ENCODE results near the gene SDR9C7. TPM values are rescaled to one million over a fixed set of nuclear protein-coding genes. Genes with fewer than 3 reads are reported as not detected.
"Not testable (repeated sequence)": the region's sequence is repeated elsewhere in the genome, so short reads cannot be mapped to it uniquely, and the experiment has no call there.

Gene SDR9C7
- total RNA-seq, 1 donor from 2014 or later: not detected

GRCh38 chr12:56905852-56906251 is 28.4 kb downstream of the SDR9C7 start:
- Histone ChIP-seq H3K27me3 (ENCODE audit: insufficient read depth, low read length) (no peaks in the 10 kb centered on the region), H3K4me1 (ENCODE audit: insufficient read depth, low read length) (no peaks in the 10 kb centered on the region), H4K20me1 (ENCODE audit: insufficient read depth, low read length) (no peaks in the 10 kb centered on the region), H3K36me3 (ENCODE audit: insufficient read depth, low read length) (no peaks in the 10 kb centered on the region), H2AFZ (ENCODE audit: low read depth, low read length) (no peak overlapping the region), H3K9ac (ENCODE audit: low read length) (no peak overlapping the region), H3K79me2 (ENCODE audit: insufficient read depth, low read length) (no peaks in the 10 kb centered on the region), H3K9me3 (ENCODE audit: insufficient read depth, low read depth, low read length) (peaks cover 6% of the 10 kb centered on the region), H3K4me3 (ENCODE audit: insufficient read depth, low read depth, low read length) (no peak overlapping the region), H3K4me2 (ENCODE audit: low read length) (no peak overlapping the region), H3K27ac (ENCODE audit: low read depth, low read length) (no peak overlapping the region)
- H3K27me3 Mint-ChIP-seq (ENCODE audit: low read depth, unreplicated experiment): peaks cover 22% of the 10 kb centered on the region
- DNase-seq (ENCODE audit: low read depth): no peak
- TF ChIP-seq, protein P1, sequence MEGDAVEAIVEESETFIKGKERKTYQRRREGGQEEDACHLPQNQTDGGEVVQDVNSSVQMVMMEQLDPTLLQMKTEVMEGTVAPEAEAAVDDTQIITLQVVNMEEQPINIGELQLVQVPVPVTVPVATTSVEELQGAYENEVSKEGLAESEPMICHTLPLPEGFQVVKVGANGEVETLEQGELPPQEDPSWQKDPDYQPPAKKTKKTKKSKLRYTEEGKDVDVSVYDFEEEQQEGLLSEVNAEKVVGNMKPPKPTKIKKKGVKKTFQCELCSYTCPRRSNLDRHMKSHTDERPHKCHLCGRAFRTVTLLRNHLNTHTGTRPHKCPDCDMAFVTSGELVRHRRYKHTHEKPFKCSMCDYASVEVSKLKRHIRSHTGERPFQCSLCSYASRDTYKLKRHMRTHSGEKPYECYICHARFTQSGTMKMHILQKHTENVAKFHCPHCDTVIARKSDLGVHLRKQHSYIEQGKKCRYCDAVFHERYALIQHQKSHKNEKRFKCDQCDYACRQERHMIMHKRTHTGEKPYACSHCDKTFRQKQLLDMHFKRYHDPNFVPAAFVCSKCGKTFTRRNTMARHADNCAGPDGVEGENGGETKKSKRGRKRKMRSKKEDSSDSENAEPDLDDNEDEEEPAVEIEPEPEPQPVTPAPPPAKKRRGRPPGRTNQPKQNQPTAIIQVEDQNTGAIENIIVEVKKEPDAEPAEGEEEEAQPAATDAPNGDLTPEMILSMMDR (IDR thresholded peaks at IDR 0.05; ENCODE audit: insufficient read depth, low read depth, low read length): no peak
- TF ChIP-seq EZH2 (IDR thresholded peaks at IDR 0.05; ENCODE audit: insufficient read depth, low read length): no peak
- no peak overlapping the region for H3K27ac Mint-ChIP-seq (ENCODE audit: unreplicated experiment)
- FAIRE-seq: no peak
- H3K9me3 Mint-ChIP-seq (ENCODE audit: unreplicated experiment): peaks cover 48% of the 10 kb centered on the region
- H3K4me1 Mint-ChIP-seq (ENCODE audit: low read depth, unreplicated experiment): no peaks in the 10 kb centered on the region
- H3K36me3 Mint-ChIP-seq (ENCODE audit: low read depth, unreplicated experiment): peaks cover 6% of the 10 kb centered on the region
- no peak overlapping the region for H3K4me3 Mint-ChIP-seq (ENCODE audit: unreplicated experiment)

DNA sequence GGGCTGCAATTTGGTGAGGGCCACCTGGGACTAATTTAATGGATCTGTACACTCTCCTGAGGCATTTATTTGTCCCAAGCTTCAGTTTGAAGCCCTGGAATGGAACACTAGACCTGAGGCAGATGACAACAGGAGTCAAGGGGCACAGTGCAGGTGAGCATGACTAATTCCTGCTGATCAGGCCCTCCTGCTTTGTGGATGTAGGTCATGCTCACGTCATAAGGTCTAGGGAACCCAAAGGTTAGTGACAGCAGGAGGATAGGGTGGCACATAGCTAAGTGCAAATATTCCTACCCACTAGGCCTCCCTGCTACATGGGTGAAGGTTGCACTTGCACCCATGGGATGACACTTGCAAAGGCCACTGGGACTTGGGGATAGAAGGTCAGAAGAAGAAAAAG is 30.8 kb downstream of the SDR9C7 start:
- DNase-seq (ENCODE audit: low read depth) (no peak), FAIRE-seq (no peak)
- TF ChIP-seq EZH2 (IDR thresholded peaks at IDR 0.05; ENCODE audit: insufficient read depth, low read length): no peak
- TF ChIP-seq, protein P1 (IDR thresholded peaks at IDR 0.05; ENCODE audit: insufficient read depth, low read depth, low read length): no peak
- H3K4me2 ChIP-seq (ENCODE audit: low read length): no peak overlapping the region
- H3K79me2 ChIP-seq (ENCODE audit: insufficient read depth, low read length): no peaks in the 10 kb centered on the region
- H3K9ac ChIP-seq (ENCODE audit: low read length): no peak overlapping the region
- peaks cover 9% of the 10 kb centered on the region for H3K9me3 ChIP-seq (ENCODE audit: insufficient read depth, low read depth, low read length)
- H2AFZ ChIP-seq (ENCODE audit: low read depth, low read length): no peak overlapping the region
- no peaks in the 10 kb centered on the region for H3K36me3 ChIP-seq (ENCODE audit: insufficient read depth, low read length)
- H3K27ac Mint-ChIP-seq (ENCODE audit: unreplicated experiment): no peak overlapping the region
- H3K36me3 Mint-ChIP-seq (ENCODE audit: low read depth, unreplicated experiment): peaks cover 6% of the 10 kb centered on the region
- no peak overlapping the region for H3K4me3 ChIP-seq (ENCODE audit: insufficient read depth, low read depth, low read length)
- H3K27me3 Mint-ChIP-seq (ENCODE audit: low read depth, unreplicated experiment): peaks cover 18% of the 10 kb centered on the region
- H3K4me1 Mint-ChIP-seq (ENCODE audit: low read depth, unreplicated experiment): no peaks in the 10 kb centered on the region
- H3K27ac ChIP-seq (ENCODE audit: low read depth, low read length): no peak overlapping the region
- no peaks in the 10 kb centered on the region for H3K4me1 ChIP-seq (ENCODE audit: insufficient read depth, low read length)
- no peak overlapping the region for H3K4me3 Mint-ChIP-seq (ENCODE audit: unreplicated experiment)
- peaks cover 38% of the 10 kb centered on the region for H3K9me3 Mint-ChIP-seq (ENCODE audit: unreplicated experiment)
- no peaks in the 10 kb centered on the region for H3K27me3 ChIP-seq (ENCODE audit: insufficient read depth, low read length)
- no peaks in the 10 kb centered on the region for H4K20me1 ChIP-seq (ENCODE audit: insufficient read depth, low read length)

GRCh38 chr12:56901313-56901712 is 32.9 kb downstream of the SDR9C7 start:
- DNase-seq (ENCODE audit: low read depth); H3K4me1 ChIP-seq (ENCODE audit: insufficient read depth, low read length); H3K4me1 Mint-ChIP-seq (ENCODE audit: low read depth, unreplicated experiment); H3K27ac ChIP-seq (ENCODE audit: low read depth, low read length); H3K27me3 ChIP-seq (ENCODE audit: insufficient read depth, low read length); H3K27ac Mint-ChIP-seq (ENCODE audit: unreplicated experiment); H3K4me3 ChIP-seq (ENCODE audit: insufficient read depth, low read depth, low read length); H3K9me3 ChIP-seq (ENCODE audit: insufficient read depth, low read depth, low read length); H3K4me3 Mint-ChIP-seq (ENCODE audit: unreplicated experiment); H4K20me1 ChIP-seq (ENCODE audit: insufficient read depth, low read length); H3K9ac ChIP-seq (ENCODE audit: low read length); H3K36me3 Mint-ChIP-seq (ENCODE audit: low read depth, unreplicated experiment); H3K36me3 ChIP-seq (ENCODE audit: insufficient read depth, low read length); H3K4me2 ChIP-seq (ENCODE audit: low read length); FAIRE-seq; H3K79me2 ChIP-seq (ENCODE audit: insufficient read depth, low read length); H2AFZ ChIP-seq (ENCODE audit: low read depth, low read length): not testable (repeated sequence)
- Mint-ChIP-seq H3K27me3 (ENCODE audit: low read depth, unreplicated experiment) (peaks cover 16% of the 10 kb centered on the region), H3K9me3 (ENCODE audit: unreplicated experiment) (peaks cover 32% of the 10 kb centered on the region)

Measured in astrocyte (in vitro differentiated cells and primary cell).